Measurements from ENCODE around the gene EPOP. TPM values are rescaled to one million over a fixed set of nuclear protein-coding genes. Genes with fewer than 3 reads are reported as not detected.

EPOP gene
- total and polyA plus RNA-seq, 2 of the 13 experiments (the other 11 are each of a cell fraction or from before 2014, with no cell fraction given) = 14.7 to 37.8 TPM

DNA sequence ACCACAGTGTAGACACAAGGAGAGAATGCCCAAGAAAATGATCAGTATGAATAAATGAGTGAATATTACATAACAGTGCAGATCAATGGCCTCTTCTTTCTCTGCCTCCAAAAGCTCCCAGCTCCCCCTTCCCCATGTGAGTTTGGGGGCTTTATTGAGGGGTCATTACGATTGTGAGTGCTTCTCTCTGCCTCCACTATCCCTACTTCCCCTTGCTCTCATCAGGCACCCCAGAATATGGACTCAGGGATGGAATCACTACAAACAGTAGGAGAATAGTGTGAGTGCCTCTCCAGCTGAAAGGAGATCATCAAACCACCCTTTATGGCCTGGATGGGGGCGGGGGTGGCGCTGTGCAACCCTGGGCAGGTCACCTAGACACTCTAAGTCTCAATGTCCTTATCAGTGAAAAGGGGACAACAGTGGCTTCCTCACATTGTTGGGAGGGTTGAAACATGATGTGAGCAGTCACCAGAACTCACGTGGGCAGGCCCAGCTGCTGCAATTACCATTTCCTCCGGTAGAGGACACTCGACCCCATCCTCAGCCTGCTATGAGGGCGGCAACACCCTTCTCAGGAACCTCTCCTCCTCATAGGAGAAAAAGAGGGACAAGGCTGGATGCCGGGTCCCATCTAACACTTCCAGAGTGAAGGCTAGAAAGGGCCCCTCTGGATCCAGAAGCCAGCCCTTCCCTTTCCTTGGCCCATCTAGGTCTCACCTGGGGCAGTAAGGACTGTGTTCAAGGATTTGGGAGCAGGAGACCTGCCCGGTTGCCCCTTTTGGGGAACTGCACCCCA lies 2.1 kb upstream of the EPOP start (continued):
- TF ChIP-seq, protein P1, sequence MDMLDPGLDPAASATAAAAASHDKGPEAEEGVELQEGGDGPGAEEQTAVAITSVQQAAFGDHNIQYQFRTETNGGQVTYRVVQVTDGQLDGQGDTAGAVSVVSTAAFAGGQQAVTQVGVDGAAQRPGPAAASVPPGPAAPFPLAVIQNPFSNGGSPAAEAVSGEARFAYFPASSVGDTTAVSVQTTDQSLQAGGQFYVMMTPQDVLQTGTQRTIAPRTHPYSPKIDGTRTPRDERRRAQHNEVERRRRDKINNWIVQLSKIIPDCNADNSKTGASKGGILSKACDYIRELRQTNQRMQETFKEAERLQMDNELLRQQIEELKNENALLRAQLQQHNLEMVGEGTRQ (IDR thresholded peaks at IDR 0.05; ENCODE audit: low read depth, low read length) = peak; percentile 78
- TF ChIP-seq, protein P1 (CRISPR knock-in tag; IDR thresholded peaks at IDR 0.05; ENCODE audit: borderline replicate concordance) = peak; percentile 62; the same call in 1 of the 2 replicates
- peak; percentile 69; the same call in 1 of the 2 replicates for TF ChIP-seq REPIN1 (CRISPR knock-in tag; IDR thresholded peaks at IDR 0.05; ENCODE audit: borderline replicate concordance, low read depth)
- peak; percentile 92; the same call in 1 of the 2 replicates for TF ChIP-seq ZNF572 (CRISPR knock-in tag; IDR thresholded peaks at IDR 0.05)
- no peak for TF ChIP-seq ONECUT2 (CRISPR knock-in tag; IDR thresholded peaks at IDR 0.05)
- peak; percentile 78; the same call in 1 of the 2 replicates for TF ChIP-seq CBX5 (CRISPR knock-in tag; IDR thresholded peaks at IDR 0.05; ENCODE audit: borderline replicate concordance)
- TF ChIP-seq, protein P2, sequence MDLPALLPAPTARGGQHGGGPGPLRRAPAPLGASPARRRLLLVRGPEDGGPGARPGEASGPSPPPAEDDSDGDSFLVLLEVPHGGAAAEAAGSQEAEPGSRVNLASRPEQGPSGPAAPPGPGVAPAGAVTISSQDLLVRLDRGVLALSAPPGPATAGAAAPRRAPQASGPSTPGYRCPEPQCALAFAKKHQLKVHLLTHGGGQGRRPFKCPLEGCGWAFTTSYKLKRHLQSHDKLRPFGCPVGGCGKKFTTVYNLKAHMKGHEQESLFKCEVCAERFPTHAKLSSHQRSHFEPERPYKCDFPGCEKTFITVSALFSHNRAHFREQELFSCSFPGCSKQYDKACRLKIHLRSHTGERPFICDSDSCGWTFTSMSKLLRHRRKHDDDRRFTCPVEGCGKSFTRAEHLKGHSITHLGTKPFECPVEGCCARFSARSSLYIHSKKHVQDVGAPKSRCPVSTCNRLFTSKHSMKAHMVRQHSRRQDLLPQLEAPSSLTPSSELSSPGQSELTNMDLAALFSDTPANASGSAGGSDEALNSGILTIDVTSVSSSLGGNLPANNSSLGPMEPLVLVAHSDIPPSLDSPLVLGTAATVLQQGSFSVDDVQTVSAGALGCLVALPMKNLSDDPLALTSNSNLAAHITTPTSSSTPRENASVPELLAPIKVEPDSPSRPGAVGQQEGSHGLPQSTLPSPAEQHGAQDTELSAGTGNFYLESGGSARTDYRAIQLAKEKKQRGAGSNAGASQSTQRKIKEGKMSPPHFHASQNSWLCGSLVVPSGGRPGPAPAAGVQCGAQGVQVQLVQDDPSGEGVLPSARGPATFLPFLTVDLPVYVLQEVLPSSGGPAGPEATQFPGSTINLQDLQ (CRISPR knock-in tag; IDR thresholded peaks at IDR 0.05) = no peak
- 0 out of 2 replicates have a peak, but pooled peaks have one; percentile 71 for TF ChIP-seq ZNF205 (CRISPR knock-in tag; IDR thresholded peaks at IDR 0.05)
- TF ChIP-seq, protein P3, sequence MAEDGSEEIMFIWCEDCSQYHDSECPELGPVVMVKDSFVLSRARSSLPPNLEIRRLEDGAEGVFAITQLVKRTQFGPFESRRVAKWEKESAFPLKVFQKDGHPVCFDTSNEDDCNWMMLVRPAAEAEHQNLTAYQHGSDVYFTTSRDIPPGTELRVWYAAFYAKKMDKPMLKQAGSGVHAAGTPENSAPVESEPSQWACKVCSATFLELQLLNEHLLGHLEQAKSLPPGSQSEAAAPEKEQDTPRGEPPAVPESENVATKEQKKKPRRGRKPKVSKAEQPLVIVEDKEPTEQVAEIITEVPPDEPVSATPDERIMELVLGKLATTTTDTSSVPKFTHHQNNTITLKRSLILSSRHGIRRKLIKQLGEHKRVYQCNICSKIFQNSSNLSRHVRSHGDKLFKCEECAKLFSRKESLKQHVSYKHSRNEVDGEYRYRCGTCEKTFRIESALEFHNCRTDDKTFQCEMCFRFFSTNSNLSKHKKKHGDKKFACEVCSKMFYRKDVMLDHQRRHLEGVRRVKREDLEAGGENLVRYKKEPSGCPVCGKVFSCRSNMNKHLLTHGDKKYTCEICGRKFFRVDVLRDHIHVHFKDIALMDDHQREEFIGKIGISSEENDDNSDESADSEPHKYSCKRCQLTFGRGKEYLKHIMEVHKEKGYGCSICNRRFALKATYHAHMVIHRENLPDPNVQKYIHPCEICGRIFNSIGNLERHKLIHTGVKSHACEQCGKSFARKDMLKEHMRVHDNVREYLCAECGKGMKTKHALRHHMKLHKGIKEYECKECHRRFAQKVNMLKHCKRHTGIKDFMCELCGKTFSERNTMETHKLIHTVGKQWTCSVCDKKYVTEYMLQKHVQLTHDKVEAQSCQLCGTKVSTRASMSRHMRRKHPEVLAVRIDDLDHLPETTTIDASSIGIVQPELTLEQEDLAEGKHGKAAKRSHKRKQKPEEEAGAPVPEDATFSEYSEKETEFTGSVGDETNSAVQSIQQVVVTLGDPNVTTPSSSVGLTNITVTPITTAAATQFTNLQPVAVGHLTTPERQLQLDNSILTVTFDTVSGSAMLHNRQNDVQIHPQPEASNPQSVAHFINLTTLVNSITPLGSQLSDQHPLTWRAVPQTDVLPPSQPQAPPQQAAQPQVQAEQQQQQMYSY (CRISPR knock-in tag; IDR thresholded peaks at IDR 0.05) = no peak
- TF ChIP-seq NFKB2 (CRISPR knock-in tag; IDR thresholded peaks at IDR 0.05; ENCODE audit: borderline replicate concordance) = no peak
- TF ChIP-seq RAD51 (IDR thresholded peaks at IDR 0.05; ENCODE audit: borderline replicate concordance) = 0 out of 2 replicates have a peak, but pooled peaks have one; percentile 13
- TF ChIP-seq, protein P4, sequence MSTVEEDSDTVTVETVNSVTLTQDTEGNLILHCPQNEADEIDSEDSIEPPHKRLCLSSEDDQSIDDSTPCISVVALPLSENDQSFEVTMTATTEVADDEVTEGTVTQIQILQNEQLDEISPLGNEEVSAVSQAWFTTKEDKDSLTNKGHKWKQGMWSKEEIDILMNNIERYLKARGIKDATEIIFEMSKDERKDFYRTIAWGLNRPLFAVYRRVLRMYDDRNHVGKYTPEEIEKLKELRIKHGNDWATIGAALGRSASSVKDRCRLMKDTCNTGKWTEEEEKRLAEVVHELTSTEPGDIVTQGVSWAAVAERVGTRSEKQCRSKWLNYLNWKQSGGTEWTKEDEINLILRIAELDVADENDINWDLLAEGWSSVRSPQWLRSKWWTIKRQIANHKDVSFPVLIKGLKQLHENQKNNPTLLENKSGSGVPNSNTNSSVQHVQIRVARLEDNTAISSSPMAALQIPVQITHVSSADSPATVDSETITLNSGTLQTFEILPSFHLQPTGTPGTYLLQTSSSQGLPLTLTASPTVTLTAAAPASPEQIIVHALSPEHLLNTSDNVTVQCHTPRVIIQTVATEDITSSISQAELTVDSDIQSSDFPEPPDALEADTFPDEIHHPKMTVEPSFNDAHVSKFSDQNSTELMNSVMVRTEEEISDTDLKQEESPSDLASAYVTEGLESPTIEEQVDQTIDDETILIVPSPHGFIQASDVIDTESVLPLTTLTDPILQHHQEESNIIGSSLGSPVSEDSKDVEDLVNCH (CRISPR knock-in tag; IDR thresholded peaks at IDR 0.05) = no peak
- TF ChIP-seq SRY (CRISPR knock-in tag; IDR thresholded peaks at IDR 0.05) = no peak
- TF ChIP-seq, protein P5, sequence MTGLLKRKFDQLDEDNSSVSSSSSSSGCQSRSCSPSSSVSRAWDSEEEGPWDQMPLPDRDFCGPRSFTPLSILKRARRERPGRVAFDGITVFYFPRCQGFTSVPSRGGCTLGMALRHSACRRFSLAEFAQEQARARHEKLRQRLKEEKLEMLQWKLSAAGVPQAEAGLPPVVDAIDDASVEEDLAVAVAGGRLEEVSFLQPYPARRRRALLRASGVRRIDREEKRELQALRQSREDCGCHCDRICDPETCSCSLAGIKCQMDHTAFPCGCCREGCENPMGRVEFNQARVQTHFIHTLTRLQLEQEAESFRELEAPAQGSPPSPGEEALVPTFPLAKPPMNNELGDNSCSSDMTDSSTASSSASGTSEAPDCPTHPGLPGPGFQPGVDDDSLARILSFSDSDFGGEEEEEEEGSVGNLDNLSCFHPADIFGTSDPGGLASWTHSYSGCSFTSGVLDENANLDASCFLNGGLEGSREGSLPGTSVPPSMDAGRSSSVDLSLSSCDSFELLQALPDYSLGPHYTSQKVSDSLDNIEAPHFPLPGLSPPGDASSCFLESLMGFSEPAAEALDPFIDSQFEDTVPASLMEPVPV (CRISPR knock-in tag; IDR thresholded peaks at IDR 0.05) = no peak
- TF ChIP-seq MTF2 (CRISPR knock-in tag; IDR thresholded peaks at IDR 0.05; ENCODE audit: borderline replicate concordance) = no peak
